ENCODE measurements around the gene MED9.

MED9 gene

GRCh38 chr17:17527534-17527933 lies 50.7 kb downstream of the MED9 start:
- Histone ChIP-seq H3F3A (ENCODE audit: insufficient read depth, low read length) (no peaks in the 10 kb centered on the region), H3K9ac (ENCODE audit: low read length) (no peak overlapping the region), H3K9me2 (replicated peaks; ENCODE audit: insufficient read depth, low read length) (no peaks in the 10 kb centered on the region), H3K4me2 (ENCODE audit: low read depth, low read length) (no peak overlapping the region), H3K27ac (ENCODE audit: low read length) (no peak overlapping the region), H3K4me3 (ENCODE audit: low read length) (no peak overlapping the region), H3K9me3 (replicated peaks; ENCODE audit: insufficient read depth, low read length) (no peaks in the 10 kb centered on the region), H4K20me1 (ENCODE audit: insufficient read depth, low read length) (no peaks in the 10 kb centered on the region), H3K79me2 (ENCODE audit: low read length) (no peaks in the 10 kb centered on the region), H3K36me3 (replicated peaks; ENCODE audit: insufficient read depth, low read length) (no peaks in the 10 kb centered on the region), H3K4me1 (ENCODE audit: low read length) (no peaks in the 10 kb centered on the region), H3K27me3 (replicated peaks; ENCODE audit: insufficient read depth, low read length) (no peaks in the 10 kb centered on the region), H2AFZ (ENCODE audit: low read length) (no peak overlapping the region)
- TF ChIP-seq EZH2phosphoT487 (IDR thresholded peaks at IDR 0.05; ENCODE audit: low read length) (no peak), CTCF (IDR thresholded peaks at IDR 0.05; ENCODE audit: low read length) (no peak), EZH2 (optimal IDR thresholded peaks at IDR 0.05; ENCODE audit: low read depth, low read length) (no peak)
- no peak for DNase-seq

GRCh38 chr17:17527956-17528500 lies 51.2 kb downstream of the MED9 start:
- no peaks in the 10 kb centered on the region for H3K79me2 ChIP-seq (ENCODE audit: low read length)
- no peak overlapping the region for H3K4me2 ChIP-seq (ENCODE audit: low read depth, low read length)
- H3K27me3 ChIP-seq (replicated peaks; ENCODE audit: insufficient read depth, low read length): no peaks in the 10 kb centered on the region
- no peak overlapping the region for H3K27ac ChIP-seq (ENCODE audit: low read length)
- no peaks in the 10 kb centered on the region for H3K9me2 ChIP-seq (replicated peaks; ENCODE audit: insufficient read depth, low read length)
- TF ChIP-seq CTCF (IDR thresholded peaks at IDR 0.05; ENCODE audit: low read length): no peak
- no peak for TF ChIP-seq EZH2 (optimal IDR thresholded peaks at IDR 0.05; ENCODE audit: low read depth, low read length)
- TF ChIP-seq EZH2phosphoT487 (IDR thresholded peaks at IDR 0.05; ENCODE audit: low read length): no peak
- no peaks in the 10 kb centered on the region for H3K9me3 ChIP-seq (replicated peaks; ENCODE audit: insufficient read depth, low read length)
- no peaks in the 10 kb centered on the region for H4K20me1 ChIP-seq (ENCODE audit: insufficient read depth, low read length)
- no peak overlapping the region for H2AFZ ChIP-seq (ENCODE audit: low read length)
- H3K4me3 ChIP-seq (ENCODE audit: low read length): no peak overlapping the region
- no peaks in the 10 kb centered on the region for H3K36me3 ChIP-seq (replicated peaks; ENCODE audit: insufficient read depth, low read length)
- no peak overlapping the region for H3K9ac ChIP-seq (ENCODE audit: low read length)
- DNase-seq: no peak
- no peaks in the 10 kb centered on the region for H3K4me1 ChIP-seq (ENCODE audit: low read length)
- no peaks in the 10 kb centered on the region for H3F3A ChIP-seq (ENCODE audit: insufficient read depth, low read length)

GRCh38 chr17:17528696-17529652 lies 52.2 kb downstream of the MED9 start:
- no peak overlapping the region for H3K27ac ChIP-seq (ENCODE audit: low read length)
- no peaks in the 10 kb centered on the region for H4K20me1 ChIP-seq (ENCODE audit: insufficient read depth, low read length)
- H3K4me2 ChIP-seq (ENCODE audit: low read depth, low read length): no peak overlapping the region
- H3K4me3 ChIP-seq (ENCODE audit: low read length): no peak overlapping the region
- no peak overlapping the region for H2AFZ ChIP-seq (ENCODE audit: low read length)
- no peaks in the 10 kb centered on the region for H3K27me3 ChIP-seq (replicated peaks; ENCODE audit: insufficient read depth, low read length)
- H3K79me2 ChIP-seq (ENCODE audit: low read length): no peaks in the 10 kb centered on the region
- no peaks in the 10 kb centered on the region for H3K9me2 ChIP-seq (replicated peaks; ENCODE audit: insufficient read depth, low read length)
- H3K9ac ChIP-seq (ENCODE audit: low read length): no peak overlapping the region
- no peaks in the 10 kb centered on the region for H3K9me3 ChIP-seq (replicated peaks; ENCODE audit: insufficient read depth, low read length)
- no peaks in the 10 kb centered on the region for H3K36me3 ChIP-seq (replicated peaks; ENCODE audit: insufficient read depth, low read length)
- no peak for DNase-seq
- TF ChIP-seq EZH2phosphoT487 (IDR thresholded peaks at IDR 0.05; ENCODE audit: low read length) (no peak), EZH2 (optimal IDR thresholded peaks at IDR 0.05; ENCODE audit: low read depth, low read length) (no peak), CTCF (IDR thresholded peaks at IDR 0.05; ENCODE audit: low read length) (no peak)
- no peaks in the 10 kb centered on the region for H3F3A ChIP-seq (ENCODE audit: insufficient read depth, low read length)
- H3K4me1 ChIP-seq (ENCODE audit: low read length): no peaks in the 10 kb centered on the region
